Activated CD4-positive, alpha-beta T cell treated with anti-CD3 and anti-CD28 coated beads for 4 hours (primary cell): ENCODE data around the gene PIEZO2.
"Not testable (repeated sequence)": the region's sequence is repeated elsewhere in the genome, so short reads cannot be mapped to it uniquely, and the experiment has no call there.

Experiments
- DNase-seq, 2 donors: peaks; one replicate each; pipeline ENCODE4 v3.0.0-alpha.2; 2020

The PIEZO2 gene

DNA sequence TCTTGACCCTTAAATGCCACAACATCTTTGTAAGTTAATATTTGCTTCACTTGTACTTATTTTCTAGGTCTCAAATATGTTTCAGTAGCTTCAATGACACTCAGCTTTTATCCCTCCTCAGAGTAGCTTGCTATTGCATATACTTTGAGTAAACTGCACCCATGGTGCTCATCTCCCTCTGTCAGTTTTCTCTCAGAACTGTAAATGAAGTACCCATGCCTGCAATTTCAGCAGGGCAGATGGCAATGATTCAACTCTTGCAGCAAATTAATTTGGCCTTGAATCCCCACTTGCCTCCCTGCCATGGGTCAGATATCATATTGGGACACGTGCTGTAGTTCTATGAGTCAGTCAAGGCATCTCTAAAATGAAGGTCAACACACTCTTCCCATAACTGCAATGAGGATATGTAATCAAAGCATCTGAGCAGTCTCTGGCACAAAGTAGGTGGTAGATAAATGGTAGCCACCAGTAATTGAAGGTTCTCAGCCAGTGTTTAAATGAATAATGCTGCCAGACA, 225.8 kb downstream of the PIEZO2 start:
- no peak for DNase-seq

DNA sequence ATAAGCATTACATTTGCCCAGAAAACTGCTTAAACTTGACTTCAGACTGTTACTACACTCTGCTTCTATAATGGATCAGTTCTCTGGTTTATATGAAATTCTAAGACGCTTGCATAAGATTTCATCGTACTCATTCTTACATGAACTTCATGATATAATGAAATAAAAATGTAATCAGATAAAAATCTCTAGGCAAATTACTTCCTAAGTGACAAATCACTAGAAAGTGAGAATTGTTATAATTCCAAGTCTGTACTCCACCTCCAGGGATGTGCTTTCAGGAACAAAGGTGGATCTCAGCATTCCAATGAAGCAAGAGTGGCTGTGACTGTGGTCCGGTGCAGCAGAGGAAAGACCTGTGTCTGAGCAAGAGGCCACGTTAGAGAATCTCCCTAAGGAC, 226.2 kb downstream of the PIEZO2 start:
- no peak for DNase-seq

DNA sequence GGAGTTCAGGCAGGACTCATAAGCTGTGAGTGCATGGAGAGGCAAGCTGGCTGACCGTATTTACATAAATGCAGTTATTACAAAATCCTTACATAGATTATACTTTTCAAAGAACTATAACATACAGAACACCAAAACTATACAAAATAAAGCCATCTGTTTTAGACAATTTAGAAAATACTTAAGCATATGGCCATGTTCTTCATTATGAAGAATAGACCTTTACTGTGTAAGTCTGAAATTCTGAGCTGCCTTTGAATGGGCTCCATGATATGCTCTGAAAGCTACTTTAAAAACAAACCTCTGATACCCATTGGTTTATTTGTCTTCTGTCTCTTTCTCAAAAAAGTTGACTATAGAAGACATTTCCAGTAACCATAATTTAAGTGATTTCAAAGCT, 226.7 kb downstream of the PIEZO2 start:
- not testable (repeated sequence) for DNase-seq

DNA sequence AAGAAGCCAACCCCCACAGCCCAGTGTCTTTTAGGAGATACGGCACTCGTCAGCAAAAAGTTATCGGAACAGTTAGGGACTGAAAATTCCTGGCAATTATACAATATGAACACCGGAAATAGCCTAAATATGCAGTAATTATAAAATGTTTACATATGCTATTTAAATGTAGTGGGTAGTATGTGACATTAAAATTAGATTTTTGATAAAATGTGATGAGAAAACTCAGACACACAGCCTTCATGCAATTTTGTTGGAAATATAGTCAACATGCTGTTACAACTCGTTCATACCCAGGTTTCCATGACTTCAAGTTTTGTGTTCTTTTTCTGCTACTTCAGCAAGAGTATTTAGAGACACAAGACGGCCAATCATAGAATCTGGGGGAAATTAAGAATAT, 229.1 kb downstream of the PIEZO2 start:
- not testable (repeated sequence) for DNase-seq

DNA sequence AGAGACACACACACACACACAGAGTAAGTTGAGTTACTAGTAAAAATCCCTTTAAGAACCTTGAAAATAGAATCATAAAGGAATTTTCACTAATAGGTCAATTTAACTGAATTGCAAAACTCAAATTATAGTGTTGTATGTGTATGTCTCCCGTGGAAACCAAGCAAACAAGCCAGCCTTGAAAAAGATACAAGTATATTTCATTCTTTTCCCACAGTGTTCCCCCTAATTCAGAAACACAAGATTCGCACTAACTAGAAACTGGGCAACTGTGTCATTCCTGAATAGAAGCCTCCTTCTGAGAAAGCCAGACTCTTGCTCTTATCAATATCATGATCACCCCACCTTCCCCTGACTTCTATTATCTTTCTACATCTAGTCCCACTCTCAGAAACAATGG, 229.5 kb downstream of the PIEZO2 start:
- no peak for DNase-seq

DNA sequence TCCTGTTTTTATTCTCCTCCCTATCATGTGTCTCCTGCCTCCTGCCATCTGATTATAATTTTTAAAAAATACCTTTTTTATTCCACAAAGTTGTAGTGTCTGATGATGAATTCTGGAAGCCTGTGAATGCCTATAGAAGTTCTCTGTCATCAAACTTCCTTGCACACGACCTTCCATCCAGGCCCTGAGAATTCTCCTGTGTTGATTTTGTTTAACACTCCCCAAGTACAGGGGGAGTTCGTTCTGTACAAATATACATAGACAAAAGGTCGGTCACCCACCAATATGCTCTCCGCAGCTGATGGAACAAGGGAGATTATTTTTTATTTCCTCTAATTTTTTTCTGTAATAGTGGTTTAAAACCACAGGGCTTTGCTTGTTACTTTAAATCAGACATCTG, 232.5 kb downstream of the PIEZO2 start:
- no peak for DNase-seq

DNA sequence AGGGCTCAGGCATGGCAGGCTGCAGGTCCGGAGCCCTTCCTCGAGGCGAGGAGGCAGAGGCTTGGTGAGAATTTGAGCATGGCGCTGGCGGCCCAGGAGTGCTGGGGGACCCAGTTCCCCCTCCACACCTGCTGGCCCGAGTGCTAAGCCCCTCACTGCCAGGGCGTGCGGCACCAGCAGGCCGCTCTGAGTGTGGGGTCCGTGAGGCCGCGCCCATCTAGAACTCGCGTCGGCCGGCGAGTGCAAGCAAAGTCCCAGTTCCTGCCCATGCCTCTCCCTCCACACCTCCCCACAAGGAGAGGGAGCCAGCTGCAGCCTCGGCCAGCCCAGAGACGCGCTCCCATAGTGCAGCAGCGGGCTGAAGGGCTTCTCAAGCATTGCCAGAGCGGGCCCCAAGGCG, 233.0 kb downstream of the PIEZO2 start:
- no peak for DNase-seq

DNA sequence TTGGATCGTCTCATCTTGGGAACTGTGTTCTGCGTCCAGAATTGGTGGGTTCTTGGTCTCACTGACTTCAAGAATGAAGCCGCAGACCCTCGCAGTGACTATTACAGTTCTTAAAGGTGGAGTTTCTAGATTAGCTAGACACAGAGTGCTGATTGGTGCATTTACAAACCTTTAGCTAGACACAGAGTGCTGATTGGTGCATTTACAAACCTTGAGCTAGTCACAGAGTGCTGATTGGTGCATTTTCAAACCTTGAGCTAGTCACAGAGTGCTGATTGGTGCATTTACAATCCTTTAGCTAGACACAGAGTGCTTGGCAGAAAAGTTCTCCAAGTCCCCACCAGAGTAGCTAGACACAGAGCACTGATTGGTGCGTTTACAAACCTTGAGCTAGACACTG, 233.6 kb downstream of the PIEZO2 start:
- not testable (repeated sequence) for DNase-seq

DNA sequence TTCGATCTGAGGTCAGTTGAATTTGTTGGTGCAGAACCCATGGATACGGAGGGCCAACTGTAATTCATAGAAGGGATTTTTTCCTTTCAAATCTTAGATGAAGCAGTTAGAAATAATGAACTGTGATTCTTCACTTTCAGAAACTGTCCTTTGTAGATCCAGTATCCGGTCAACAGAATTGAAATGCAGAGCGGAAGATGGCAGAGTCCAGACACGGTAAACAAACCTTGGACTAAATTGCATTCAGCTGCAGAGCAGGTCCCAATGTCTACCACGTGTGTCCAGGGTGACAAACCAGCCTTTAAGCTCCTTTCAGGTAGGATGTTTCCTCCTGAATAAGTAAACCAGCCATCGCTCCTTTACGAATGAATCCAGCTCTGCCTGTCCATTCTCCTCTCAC, 234.8 kb downstream of the PIEZO2 start:
- not testable (repeated sequence) for DNase-seq

DNA sequence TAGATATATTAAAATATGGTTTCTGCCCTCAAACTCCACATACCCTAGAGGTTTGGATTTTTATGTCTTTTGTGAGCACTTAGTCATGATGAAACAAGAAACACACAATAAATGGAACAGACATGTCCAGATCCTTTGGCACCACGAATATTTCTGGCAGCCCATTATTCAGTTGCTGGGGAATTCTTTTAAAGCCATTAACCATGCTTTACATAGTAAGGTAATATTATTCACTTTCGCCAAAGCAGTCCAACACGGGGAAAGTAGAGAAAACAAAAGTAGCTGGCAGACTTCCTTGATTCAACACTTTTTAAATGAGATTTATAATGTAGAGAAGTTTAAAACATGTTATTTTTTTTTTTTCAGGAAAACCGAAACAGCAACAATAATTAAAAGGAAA, 235.4 kb downstream of the PIEZO2 start:
- no peak for DNase-seq

DNA sequence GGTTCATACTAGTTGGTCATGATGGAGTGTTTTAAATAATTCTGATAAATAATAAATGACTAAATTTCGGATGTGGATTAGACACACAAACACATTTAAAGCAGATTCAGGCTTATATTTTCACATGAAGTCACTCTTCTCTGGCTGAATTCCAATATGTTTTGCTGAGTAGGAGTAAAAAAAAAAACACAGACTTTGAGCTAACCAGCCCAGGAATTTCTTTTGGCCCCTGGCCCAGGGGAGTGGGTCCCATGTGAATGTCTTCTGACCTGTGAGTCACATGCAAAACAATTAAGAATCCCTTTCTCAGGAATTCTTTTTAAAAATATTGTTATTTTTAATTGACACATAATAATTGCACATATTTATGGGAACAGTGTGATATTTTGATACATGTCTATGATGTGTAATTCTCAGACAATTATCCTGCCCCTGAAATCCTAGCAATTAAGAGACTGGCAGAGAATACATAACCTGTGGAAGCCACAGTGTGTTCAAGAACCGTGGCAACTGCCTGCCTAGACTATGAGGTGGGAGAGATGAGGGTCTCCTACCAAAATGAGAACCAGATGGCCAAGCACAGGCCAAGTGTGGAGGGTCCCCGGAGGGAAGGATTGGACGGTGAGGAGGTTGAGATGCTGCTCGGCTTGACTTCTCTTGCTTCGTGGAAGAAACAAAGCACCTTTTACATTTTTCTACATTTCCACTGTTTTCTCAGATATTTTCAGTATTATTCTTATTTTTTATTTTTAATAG, 236.4 kb downstream of the PIEZO2 start:
- DNase-seq: no peak

DNA sequence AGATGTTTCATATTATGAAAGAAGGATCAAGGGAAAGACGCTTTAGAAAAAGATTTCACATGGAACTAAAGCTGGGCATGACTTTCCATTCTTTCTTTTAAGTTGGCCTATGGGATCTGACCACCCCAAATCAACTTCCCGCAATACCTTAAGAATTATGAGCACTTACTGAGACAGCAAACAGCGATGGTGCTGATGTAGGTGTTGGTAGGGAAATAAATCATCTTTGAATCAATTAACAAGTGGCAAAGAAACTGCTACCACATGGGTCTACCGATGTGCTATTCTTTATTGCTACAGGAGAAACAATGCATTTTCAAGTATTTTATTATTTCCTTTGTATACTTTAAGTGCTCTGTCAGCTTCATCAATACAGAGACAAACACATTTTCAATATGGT, 239.6 kb downstream of the PIEZO2 start:
- no peak for DNase-seq

DNA sequence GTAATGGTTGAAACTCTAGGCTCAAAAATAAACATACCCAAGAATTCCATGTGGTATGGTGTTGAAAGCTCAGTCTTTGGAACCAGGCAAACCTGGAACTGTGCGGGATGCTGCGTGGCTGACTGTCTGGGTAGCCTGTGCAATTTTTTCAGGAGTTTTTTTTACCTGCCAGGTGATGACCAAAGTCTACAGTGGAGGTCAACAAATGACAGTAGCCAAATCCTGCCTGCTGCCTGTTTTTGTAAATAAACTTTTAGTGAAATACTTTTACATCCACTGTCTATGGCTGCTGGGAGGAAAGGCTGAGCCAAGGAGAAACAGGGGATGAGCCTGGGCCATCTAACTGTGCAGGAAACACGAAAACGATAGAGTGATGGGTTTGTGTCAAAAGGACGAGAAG, 240.6 kb downstream of the PIEZO2 start:
- DNase-seq: no peak

DNA sequence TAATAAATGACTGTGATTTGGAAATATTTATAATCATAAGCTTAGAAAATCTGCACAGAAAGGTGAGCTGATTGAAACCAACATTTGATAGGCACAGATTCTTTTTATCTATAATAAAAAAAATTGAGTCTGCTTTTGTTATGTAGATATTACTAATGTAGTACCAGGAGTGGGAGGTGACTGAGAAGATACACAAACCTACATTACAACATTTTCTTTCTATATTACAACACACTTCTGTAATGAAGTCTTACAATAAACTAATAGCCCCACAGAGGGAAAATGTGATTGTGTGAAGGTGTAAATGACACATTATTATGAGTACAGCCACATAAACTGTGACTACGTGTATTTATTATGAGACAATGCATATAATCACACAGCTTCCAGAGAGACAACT, 241.6 kb downstream of the PIEZO2 start:
- no peak for DNase-seq

DNA sequence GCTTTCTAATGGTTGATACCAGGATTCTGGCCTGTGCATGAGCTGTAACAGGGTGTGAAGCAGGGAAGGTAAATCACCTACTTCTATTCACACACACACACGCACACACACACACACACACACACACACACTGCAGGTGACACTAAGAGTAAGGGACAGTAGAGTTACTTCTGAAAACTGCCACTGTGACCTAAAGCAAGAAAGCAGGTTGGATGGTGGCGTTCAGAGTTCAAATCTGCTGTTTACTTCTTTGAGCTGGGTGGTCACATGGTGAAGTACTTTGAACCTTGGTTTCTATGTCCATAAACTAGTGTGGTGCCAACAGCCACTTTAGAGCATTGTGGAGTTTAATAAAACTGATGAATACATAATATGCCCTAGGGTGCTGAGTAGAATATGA, 248.0 kb downstream of the PIEZO2 start:
- no peak for DNase-seq

DNA sequence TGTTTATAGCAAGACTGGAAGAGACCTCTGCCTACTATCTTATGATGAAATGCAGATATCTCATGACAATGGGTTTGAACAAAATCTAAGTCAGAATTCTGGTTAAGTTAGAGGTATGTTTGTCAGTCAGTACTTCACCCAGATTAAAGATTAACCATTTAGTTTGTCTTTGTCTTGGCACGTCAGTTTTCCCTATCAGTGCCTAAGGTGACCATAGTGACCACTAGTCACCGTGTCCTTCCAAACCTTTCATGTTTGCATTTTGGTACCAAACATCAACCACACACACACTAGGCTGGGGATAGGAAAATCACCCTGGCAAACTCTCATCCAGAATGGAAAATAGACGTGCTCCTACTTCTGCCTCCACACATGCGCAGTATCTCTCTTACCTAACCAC, 248.9 kb downstream of the PIEZO2 start:
- no peak for DNase-seq

DNA sequence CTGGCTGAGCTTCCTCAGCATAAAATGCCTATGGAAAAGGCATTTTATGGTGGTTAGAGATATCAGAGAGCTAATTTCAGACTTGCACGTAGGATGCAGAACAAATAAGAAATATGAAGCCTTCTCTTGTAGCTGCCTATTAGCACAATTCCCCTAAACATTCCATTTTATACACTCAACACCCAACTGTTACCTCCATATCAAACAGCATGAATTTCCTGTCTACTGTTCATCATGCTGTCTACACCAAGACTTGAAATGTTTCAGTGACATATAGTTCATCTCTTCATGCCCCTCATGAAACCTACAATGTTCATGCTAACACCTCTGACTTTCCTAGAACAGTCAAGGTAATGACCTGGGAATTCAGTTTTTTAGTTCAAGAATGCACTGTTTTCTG, 249.9 kb downstream of the PIEZO2 start:
- no peak for DNase-seq

DNA sequence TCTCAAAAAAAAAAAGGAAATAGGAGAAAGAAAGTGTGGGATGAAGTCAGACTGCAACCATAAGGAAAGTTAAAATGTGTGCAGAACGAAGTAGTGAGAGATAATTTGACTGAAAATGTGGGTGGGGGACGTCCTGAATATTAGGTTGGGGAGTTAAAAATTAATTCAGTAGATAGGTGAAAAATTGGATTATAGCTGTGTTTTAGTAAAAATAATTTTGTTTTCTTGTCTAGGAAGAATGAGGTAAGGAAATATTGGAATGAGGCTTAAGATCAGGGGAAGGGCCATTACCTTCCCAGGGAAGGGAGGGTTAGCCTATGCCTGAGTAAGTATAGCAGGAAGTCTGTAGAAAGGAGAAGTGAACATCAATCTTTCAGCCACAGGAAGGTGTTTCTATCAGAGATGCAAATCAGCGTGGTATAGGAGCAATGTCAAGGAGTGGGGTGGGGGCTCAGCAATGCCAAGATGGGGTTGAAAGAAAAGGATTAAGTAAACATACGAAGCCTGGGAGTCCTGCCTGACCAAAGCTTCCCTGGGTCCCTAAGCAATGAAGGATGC, 250.9 kb downstream of the PIEZO2 start:
- DNase-seq: no peak

DNA sequence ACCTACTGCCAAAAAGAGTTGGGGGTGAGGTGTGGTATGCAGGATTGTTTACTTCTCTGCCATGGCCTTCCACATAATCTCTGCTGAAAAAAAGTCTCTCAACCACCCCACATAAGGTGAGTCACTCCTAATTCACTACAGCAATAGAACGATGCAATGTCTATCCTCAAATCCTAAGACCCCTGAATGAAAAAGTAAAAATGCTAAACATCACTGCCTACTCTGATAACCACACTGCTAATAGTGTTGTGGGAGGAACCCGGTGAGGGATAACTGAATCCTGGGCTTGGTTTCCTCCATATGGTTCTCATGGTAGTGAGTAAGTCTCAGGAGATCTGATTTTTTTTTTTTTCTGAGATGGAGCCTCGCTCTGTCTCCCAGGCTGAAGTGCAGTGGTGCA, 252.5 kb downstream of the PIEZO2 start:
- DNase-seq: no peak

DNA sequence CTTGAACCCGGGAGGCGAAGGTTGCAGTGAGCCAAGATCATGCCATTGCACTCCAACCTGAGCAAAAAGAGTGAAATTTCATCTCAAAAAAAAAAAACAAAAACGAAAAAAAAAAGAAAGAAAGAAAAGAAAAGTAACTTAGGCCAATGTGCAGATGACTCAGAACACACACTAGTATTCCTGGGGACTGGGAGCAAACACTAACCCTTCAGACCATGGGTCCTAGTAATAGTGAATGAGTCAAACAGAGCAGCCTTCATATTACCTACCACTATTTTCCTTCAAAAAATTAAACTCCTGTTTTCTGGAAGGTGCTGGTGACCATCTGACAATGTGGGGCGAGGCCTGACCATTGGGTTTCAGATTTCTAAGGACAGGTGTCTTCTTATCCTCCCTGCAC, 253.4 kb downstream of the PIEZO2 start:
- DNase-seq: no peak

DNA sequence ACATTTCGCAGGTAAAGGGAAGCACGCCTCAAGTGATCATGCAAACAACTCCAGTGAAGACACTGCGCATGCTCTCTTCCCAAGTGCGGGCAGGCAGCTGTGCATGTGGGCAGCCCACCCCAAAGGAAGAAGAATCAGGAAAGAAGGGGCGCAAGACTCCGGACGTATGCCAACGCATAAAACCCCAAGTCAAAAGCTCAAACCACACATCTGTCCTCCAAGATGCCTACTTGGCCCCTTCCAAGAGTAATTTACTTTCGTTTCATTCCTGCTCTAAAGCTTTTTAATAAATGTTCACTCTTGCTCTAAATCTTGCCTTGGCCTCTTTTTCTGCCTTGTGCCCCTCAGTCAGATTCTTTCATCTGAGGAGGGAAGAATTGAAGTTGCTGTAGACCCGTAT, 254.9 kb downstream of the PIEZO2 start:
- DNase-seq: no peak

DNA sequence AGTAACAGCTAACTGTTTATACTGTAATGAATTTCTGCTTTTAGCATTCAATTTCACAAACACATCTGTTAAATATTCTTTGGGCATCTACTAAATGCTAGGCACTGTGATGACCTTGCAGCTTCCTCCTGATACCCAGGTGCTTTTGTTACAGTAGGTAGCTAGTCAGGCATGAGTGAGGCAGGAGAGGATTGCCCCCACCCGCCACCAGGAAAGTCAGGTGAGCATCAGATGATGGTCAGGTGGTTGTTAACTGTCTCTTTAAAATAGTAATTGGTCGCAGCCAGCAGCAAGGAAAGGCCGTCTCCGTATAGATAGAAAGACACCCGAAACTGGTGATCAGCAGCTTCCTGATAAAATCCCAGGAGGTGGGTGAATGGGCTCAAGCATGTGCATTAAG, 255.6 kb downstream of the PIEZO2 start:
- DNase-seq: no peak

DNA sequence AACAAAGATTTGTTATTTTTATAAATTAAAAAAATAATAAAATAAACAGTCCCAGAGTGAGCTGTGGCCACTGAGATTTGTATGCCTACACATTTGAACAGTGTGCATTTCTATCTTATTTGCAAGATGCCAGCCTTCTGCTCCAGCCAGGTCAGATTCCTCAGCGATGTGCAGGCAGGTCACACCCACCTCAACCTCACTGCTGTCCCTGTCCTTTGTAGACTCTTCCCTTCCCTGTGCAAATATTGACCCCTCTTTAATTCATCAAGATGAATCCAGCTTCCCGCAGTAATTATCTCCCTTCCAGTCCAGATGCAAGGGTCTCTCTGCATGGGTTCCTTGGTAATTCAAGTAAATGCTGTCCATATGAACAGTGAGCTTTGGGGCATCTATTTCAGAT, 256.2 kb downstream of the PIEZO2 start:
- DNase-seq: no peak

DNA sequence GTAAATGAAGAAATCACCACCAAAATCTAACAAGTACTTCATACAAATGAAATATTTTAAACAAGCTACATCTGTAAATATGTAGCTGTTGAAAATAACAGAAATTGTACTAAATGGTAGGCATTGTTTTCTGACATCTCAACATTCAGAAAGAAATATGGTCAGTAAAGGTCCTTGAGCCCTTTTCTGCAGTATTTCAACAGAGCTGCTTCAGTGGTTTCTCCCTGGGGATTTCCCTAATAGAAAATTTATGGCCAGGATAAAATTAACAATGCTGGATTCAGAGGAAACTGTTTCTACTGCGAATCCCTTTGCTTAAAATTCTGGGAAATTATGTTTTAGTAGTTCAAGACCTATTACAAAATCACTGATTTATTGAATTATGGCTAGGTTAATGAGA, 256.6 kb downstream of the PIEZO2 start:
- no peak for DNase-seq

DNA sequence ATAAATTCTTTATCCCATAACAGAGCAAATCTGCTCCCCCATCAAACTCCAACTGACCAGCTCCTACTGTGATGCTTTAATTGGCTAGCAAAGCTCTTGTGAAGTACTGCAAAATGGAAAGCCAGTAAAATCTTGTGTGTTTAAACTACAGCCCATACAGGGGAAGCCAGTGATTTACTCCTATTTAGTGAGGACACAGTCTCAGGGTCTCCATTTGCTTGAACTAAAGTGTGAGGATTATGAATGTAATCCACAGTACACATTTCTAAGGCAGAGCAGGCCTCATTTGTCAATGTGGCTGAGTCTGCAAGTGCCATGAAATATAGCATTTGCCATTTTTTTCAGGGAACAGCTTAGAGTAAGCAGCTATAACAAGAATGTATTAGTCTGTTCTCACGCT, 259.3 kb downstream of the PIEZO2 start:
- no peak for DNase-seq
